GM23338 (cell line): ENCODE results near the gene TRIM63. TPM values are rescaled to one million over a fixed set of nuclear protein-coding genes. Genes with fewer than 3 reads are reported as not detected.

Experiments used
- ATAC-seq: fragments of 200-7000 bp; cut with Tn5 transposase; 3 replicates; pipeline ENCODE4 v1.9.1; 2020
- DNase-seq: peaks from one replicate; pipeline ENCODE4 v3.0.0-alpha.2; 2015; ENCODE audit warnings: low spot score
- H2AFZ ChIP-seq: fragments of 200-600 bp; sonication (generic); 2 replicates; pipeline ENCODE4 v1.8.0; 2016; ENCODE audit warnings: antibody characterized with exemption, mild to moderate bottlenecking, moderate library complexity
- H3F3A ChIP-seq: fragments of 200-600 bp; sonication (generic); replicated peaks from 2 replicates; pipeline ENCODE4 v1.8.0; 2017; ENCODE audit warnings: antibody characterized with exemption, mixed run types, low read depth
- H3K27ac ChIP-seq: fragments of 200-600 bp; sonication (generic); 2 replicates; pipeline ENCODE4 v1.6.1; 2016; ENCODE audit warnings: low read depth
- H3K27me3 ChIP-seq: fragments of 200-600 bp; sonication (generic); 2 replicates; pipeline ENCODE4 v1.8.0; 2016; ENCODE audit warnings: mild to moderate bottlenecking, mixed run types, moderate library complexity; ENCODE audit not compliant: insufficient read depth
- H3K36me3 ChIP-seq: fragments of 200-600 bp; sonication (generic); 2 replicates; pipeline ENCODE4 v1.8.0; 2016; ENCODE audit warnings: mild to moderate bottlenecking; ENCODE audit not compliant: insufficient read depth
- H3K4me1 ChIP-seq: fragments of 200-600 bp; sonication (generic); 2 replicates; pipeline ENCODE4 v1.8.0; 2016; ENCODE audit warnings: mild to moderate bottlenecking, moderate library complexity; ENCODE audit not compliant: insufficient read depth
- H3K4me2 ChIP-seq: fragments of 200-600 bp; sonication (generic); 2 replicates; pipeline ENCODE4 v1.7.1; 2017; ENCODE audit warnings: mixed run types
- H3K4me3 ChIP-seq: fragments of 200-600 bp; sonication (generic); 2 replicates; pipeline ENCODE4 v1.6.1; 2016; ENCODE audit warnings: mixed run types
- H3K79me2 ChIP-seq: fragments of 200-600 bp; sonication (generic); replicated peaks from 2 replicates; pipeline ENCODE4 v1.8.0; 2017; ENCODE audit warnings: mild to moderate bottlenecking; ENCODE audit not compliant: insufficient read depth
- H3K9me2 ChIP-seq: fragments of 200-600 bp; sonication (generic); 2 replicates; pipeline ENCODE4 v1.8.0; 2017; ENCODE audit not compliant: insufficient read depth
- H4K20me1 ChIP-seq: fragments of 200-600 bp; sonication (generic); replicated peaks from 2 replicates; pipeline ENCODE4 v1.8.0; 2017; ENCODE audit warnings: mild to moderate bottlenecking; ENCODE audit not compliant: insufficient read depth
- H3K27ac Mint-ChIP-seq: 2 replicates; pipeline ENCODE4 v1.8.0; 2020; ENCODE audit warnings: inconsistent platforms, mild to moderate bottlenecking, moderate library complexity, mixed read lengths
- H3K27me3 Mint-ChIP-seq: 3 replicates; pipeline ENCODE4 v1.8.0; 2022; ENCODE audit warnings: low read depth, mild to moderate bottlenecking, moderate library complexity, mixed read lengths, inconsistent platforms; ENCODE audit not compliant: insufficient read depth, poor library complexity
- H3K36me3 Mint-ChIP-seq: 3 replicates; pipeline ENCODE4 v1.8.0; 2021; ENCODE audit warnings: low read depth, mild to moderate bottlenecking, inconsistent platforms, moderate library complexity, mixed read lengths
- H3K4me1 Mint-ChIP-seq: 3 replicates; pipeline ENCODE4 v1.8.0; 2020; ENCODE audit warnings: mild to moderate bottlenecking, inconsistent platforms, mixed read lengths
- H3K4me3 Mint-ChIP-seq: 3 replicates; pipeline ENCODE4 v1.8.0; 2021; ENCODE audit warnings: moderate library complexity, mild to moderate bottlenecking, inconsistent platforms, mixed read lengths
- H3K9me3 Mint-ChIP-seq: 3 replicates; pipeline ENCODE4 v1.8.0; 2020; ENCODE audit warnings: moderate library complexity, mild to moderate bottlenecking, inconsistent platforms, mixed read lengths
- CTCF ChIP-seq, 2 experiments: fragments of 200-600 bp in 1 of 2; sonication (generic) in 1 of 2; conservative IDR thresholded peaks; 2 replicates each; pipeline versions ENCODE4 v1.5.1 to v1.6.1; 2016 to 2017; ENCODE audit warnings: antibody characterized with exemption in 2 of 2, low read depth in 2 of 2, mild to moderate bottlenecking in 2 of 2, moderate library complexity in 1 of 2
- EZH2 ChIP-seq: fragments of 200-600 bp; sonication (generic); IDR thresholded peaks from one replicate; pipeline ENCODE4 v1.8.0; 2017; ENCODE audit warnings: antibody characterized with exemption, mild to moderate bottlenecking, low read depth; ENCODE audit not compliant: unreplicated experiment
- EZH2phosphoT487 ChIP-seq: fragments of 200-600 bp; sonication (generic); IDR thresholded peaks from one replicate; pipeline ENCODE4 v1.8.1; 2018; ENCODE audit warnings: antibody characterized with exemption; ENCODE audit not compliant: unreplicated experiment
- JUNB ChIP-seq: IDR thresholded peaks from one replicate; pipeline ENCODE4 v1.6.1; 2016; ENCODE audit warnings: antibody characterized with exemption; ENCODE audit not compliant: unreplicated experiment
- NANOG ChIP-seq: IDR thresholded peaks from 2 replicates; pipeline ENCODE4 v1.6.1; 2016; ENCODE audit warnings: antibody characterized with exemption, borderline replicate concordance
- POLR2AphosphoS5 ChIP-seq: IDR thresholded peaks from 2 replicates; pipeline ENCODE4 v1.6.1; 2016; ENCODE audit warnings: antibody characterized with exemption, low read depth
- polyA plus RNA-seq: library from polyadenylated mRNA; unstranded; fragments of >200 nt; fragmentation: Nextera tagmentation; extraction: Ambion mirVana; gene quantifications from 2 replicates; pipeline ENCODE4 v1.2.1, GENCODE V29; 2016
- total RNA-seq: library from RNA; depleted of rRNA; stranded (reverse); fragments of >200 nt; shearing (Covaris generic); gene quantifications from 2 replicates; pipeline ENCODE4 v1.2.3, GENCODE V29; 2014
- TF ChIP-seq, protein P1 (sequence below): IDR thresholded peaks from 2 replicates; pipeline ENCODE4 v1.6.1; 2016; ENCODE audit warnings: antibody characterized with exemption

TRIM63 gene
- total and polyA plus RNA-seq, 2 experiments from 2014 or later = 0.17 TPM; not detected in 1

- peaks cover 18% of the 10 kb centered on the region for H3K4me1 Mint-ChIP-seq
- Histone ChIP-seq H3K4me3 (no peak overlapping the region), H3K4me2 (no peak overlapping the region), H3K9me2 (no peaks in the 10 kb centered on the region), H3K36me3 (no peaks in the 10 kb centered on the region; the same call in 1 of the 2 replicates), H3K4me1 (peaks cover 17% of the 10 kb centered on the region), H3K27me3 (peaks cover 13% of the 10 kb centered on the region), H2AFZ (no peak overlapping the region), H3K27ac (no peak overlapping the region), H4K20me1 (peaks cover 7% of the 10 kb centered on the region; the same call in 1 of the 2 replicates), H3F3A (0 out of 2 replicates have a peak, but pooled peaks cover 4% of the 10 kb centered on the region), H3K79me2 (no peaks in the 10 kb centered on the region; the same call in 1 of the 2 replicates)
- no peak for TF ChIP-seq CTCF (conservative IDR thresholded peaks at IDR 0.05; ENCODE audit: low read depth in 2 of 2)
- TF ChIP-seq EZH2 = no peak
- TF ChIP-seq EZH2phosphoT487 = no peak
- no peak for TF ChIP-seq POLR2AphosphoS5
- no peak for TF ChIP-seq NANOG
- TF ChIP-seq, protein P1, sequence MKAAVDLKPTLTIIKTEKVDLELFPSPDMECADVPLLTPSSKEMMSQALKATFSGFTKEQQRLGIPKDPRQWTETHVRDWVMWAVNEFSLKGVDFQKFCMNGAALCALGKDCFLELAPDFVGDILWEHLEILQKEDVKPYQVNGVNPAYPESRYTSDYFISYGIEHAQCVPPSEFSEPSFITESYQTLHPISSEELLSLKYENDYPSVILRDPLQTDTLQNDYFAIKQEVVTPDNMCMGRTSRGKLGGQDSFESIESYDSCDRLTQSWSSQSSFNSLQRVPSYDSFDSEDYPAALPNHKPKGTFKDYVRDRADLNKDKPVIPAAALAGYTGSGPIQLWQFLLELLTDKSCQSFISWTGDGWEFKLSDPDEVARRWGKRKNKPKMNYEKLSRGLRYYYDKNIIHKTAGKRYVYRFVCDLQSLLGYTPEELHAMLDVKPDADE = no peak
- H3K36me3 Mint-ChIP-seq = peaks cover 13% of the 10 kb centered on the region
- DNase-seq = no peak
- ATAC-seq = no peak
- no peak overlapping the region for H3K4me3 Mint-ChIP-seq
- H3K9me3 Mint-ChIP-seq = no peaks in the 10 kb centered on the region; the same call in 2 of the 3 replicates
- H3K27me3 Mint-ChIP-seq = peaks cover 9% of the 10 kb centered on the region
- no peak overlapping the region for H3K27ac Mint-ChIP-seq
These were observed 46.9 kb upstream of the TRIM63 start for GRCh38 chr1:26114165-26114927.

GRCh38 chr1:26112407-26112775 lies 45.0 kb upstream of the TRIM63 start:
- H3K79me2 ChIP-seq = no peaks in the 10 kb centered on the region; the same call in 1 of the 2 replicates
- peak overlapping the region; percentile 85 for H2AFZ ChIP-seq
- no peak for DNase-seq
- no peaks in the 10 kb centered on the region; the same call in 1 of the 2 replicates for H3K36me3 ChIP-seq
- peak overlapping the region; percentile 89 for H3K4me3 Mint-ChIP-seq
- no peak for TF ChIP-seq JUNB
- TF ChIP-seq CTCF (conservative IDR thresholded peaks at IDR 0.05; ENCODE audit: low read depth in 2 of 2) = no peak
- TF ChIP-seq POLR2AphosphoS5 = no peak
- peaks cover 7% of the 10 kb centered on the region for H3K36me3 Mint-ChIP-seq
- ATAC-seq = peak; percentile 6
- no peaks in the 10 kb centered on the region; the same call in 2 of the 3 replicates for H3K9me3 Mint-ChIP-seq
- H3K27ac Mint-ChIP-seq = peak overlapping the region; percentile 93
- peaks cover 9% of the 10 kb centered on the region for H3K27me3 Mint-ChIP-seq
- H4K20me1 ChIP-seq = 0 out of 2 replicates have a peak, but pooled peaks cover 7% of the 10 kb centered on the region
- peaks cover 16% of the 10 kb centered on the region for H3K27me3 ChIP-seq
- H3K9me2 ChIP-seq = no peaks in the 10 kb centered on the region
- H3F3A ChIP-seq = 0 out of 2 replicates have a peak, but pooled peaks cover 4% of the 10 kb centered on the region
- H3K27ac ChIP-seq = no peak overlapping the region
- peak overlapping the region; percentile 98 for H3K4me3 ChIP-seq
- H3K4me1 ChIP-seq = peaks cover 17% of the 10 kb centered on the region
- peaks cover 18% of the 10 kb centered on the region for H3K4me1 Mint-ChIP-seq
- H3K4me2 ChIP-seq = peak overlapping the region; percentile 89
